HK-2 (cell line): Measurements from ENCODE around the gene NOS3.

ENCODE experiments used
- DNase-seq: peaks from one replicate; pipeline ENCODE4 v3.0.0-alpha.2; 2018; ENCODE audit not compliant: unreplicated experiment

Gene NOS3

GRCh38 chr7:150952331-150953050, 38.3 kb upstream of the NOS3 start:
- no peak for DNase-seq

DNA sequence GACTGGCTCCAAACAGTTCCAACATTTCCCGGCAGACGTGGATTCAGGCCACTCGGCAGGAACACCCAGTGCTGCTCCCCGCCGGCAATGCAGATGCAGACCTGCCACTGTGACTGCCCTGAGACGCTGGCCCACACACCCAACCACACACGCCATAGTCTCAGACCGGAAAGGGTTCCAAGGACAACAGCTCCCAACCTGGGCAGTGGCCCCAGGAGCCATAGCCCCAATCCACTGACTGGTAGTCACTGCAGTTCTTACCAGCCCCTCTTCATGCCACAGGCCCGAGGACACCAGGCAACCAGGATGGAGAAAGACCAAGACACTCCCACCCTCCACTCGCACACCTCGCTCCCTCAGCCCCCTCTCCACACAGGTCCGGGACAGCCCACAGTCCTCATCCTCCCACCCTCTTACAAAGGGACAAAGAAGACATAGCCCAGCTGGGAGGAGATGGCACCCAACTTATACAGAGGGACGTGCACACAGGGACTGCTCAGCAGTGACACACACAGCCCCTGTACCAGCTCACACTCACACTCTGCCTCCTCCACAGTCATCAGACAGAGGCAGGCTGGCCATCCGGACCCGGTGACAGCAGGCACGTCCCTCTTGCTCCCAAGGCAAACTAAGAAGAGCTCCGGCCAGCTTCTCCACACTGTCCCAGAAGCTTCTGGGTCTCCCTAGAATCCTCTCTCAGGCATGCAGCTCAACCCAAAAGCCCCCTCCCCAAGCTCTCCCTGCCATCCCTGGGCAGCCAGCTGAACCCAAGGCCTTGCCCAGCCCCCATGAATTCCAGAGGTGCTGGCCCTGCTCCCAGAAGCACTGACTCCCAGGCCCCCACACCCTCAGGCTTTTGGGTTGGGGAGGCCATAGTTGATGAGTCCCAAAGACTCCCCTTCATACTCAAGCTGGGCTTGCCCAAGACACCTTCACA, 37.5 kb upstream of the NOS3 start:
- DNase-seq = no peak

DNA sequence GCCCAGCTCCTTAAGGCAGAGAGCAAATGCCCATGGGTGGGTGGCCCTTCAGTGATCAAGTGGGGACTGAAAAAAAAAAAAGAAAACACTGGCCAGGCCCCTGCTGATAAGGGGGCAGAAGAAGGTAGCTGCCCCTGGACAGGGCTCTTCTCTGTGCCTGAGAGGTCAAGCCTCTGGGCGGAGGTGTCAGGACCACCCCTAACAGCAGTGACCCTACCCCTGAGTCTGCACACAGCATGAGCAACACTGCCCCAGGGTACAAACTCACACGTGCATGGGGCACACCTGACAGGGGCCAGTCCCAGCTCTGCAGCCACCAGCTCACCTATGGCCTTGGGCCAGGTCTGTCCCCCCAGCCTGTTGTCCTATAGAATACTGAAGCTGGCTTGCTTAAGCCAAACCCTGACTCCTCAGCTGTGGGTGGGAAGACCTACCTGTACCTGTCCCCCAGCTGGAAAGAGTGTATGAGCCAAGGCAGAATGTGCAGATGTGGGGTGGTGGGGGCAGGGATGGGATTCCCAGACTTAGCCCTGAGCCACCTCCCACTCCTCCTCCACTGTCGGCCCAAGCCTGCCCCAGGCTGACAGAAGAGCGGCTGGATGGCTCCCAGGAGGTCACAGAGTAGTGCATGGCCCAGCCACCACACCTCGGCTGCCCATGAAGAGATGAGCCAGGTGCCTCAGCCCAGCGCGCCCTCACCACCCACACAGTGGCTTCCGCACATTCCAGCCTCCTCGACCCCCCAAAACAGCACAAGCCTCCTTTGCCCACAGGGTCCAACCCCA, 36.4 kb upstream of the NOS3 start:
- no peak for DNase-seq

DNA sequence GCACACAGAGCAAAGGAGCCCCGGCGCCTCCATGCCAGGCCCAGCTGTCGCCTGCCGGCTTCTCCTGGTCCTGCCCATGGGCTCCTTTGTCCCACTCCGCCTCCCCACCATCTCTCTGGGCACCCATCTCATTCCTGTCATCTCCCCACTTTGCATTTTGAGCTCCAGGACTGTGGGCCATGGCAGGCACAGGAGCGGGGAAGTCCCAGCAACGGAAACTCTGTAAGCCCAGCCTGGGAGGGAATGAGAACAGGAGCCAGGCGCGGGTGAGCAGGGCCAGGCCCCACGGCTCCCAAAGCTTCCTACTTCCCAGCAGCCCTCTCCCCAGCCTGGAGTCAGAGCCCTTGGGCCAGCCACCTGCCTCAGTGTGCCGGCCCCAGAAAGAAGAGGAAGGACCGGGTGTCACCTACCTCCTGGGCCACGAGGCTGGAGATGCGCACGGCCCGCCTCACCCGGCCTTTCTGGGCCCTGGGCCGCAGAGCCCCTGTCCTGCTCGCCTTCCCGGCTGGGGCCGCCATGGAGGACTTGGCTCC, 35.8 kb upstream of the NOS3 start:
- DNase-seq = no peak

- no peak for DNase-seq
Measured at GRCh38 chr7:150955519-150956394, 35.1 kb upstream of the NOS3 start.

- no peak for DNase-seq
Measured at GRCh38 chr7:150956395-150957132, 34.3 kb upstream of the NOS3 start.

DNA sequence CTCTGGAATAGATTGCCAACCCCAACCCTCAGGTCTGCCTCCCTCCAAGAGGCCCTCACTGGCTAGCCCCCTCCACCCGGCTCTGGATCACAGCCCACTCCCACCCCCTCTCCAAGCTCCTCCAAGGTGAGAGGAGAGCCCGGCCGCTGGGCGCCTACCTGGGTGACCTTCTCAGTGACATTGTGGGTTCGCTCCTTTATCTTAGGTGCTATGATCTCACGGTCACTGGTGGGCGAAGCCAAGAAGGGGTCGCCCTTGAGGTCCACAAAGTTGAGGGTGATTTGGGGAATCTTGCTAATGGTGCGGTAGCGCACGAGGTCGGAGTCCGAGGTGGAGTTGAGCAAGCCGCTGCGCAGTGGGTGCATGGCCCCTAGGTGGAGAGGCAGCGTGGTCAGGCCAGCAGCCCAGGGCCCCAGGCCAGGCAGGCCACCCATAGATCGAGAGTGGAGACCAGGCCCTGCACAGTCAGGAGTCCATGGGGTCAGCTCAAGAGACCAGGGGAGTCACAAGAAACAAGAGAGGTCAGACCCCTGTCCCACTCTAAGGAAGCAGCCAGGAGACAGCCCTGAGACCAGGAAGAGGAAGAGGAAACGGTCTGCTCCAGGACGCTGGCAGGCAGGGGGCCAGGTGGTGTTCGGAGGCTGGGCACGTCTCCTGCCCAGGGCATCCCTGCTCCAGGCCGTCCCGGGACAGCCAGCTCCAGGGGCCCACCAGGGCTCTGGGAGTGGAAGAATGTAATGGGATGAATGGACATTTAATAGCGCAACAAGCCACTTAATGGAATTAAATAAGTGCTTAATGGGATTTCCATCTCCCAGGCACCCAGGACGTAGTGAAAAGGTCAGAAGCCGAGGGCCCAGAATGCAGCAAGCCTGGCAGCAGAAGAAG, 33.4 kb upstream of the NOS3 start:
- no peak for DNase-seq

DNA sequence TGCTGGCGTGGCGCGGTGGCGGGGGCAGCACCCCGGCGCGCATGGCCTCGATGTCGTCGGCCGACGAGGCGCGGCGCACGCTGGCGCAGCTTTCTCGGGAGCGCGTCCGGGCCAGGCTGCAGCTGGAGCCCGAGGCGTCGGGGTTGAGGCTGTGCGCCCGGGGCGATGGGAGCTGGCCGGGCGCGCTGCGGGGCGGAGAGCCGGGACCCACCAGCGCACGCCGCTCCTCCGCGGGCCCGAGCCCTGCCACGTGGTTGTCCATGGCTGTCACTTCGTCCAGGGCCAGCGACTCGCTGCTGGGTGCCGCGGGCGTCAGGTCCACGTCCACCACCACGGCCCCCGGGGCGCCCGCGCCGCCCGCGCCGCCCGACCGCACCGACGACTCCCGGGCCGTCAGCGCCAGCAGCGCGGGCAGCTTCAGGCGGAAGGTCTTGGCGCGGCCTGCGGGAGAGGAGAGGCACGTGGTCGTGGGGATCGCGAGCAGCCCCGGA, 32.7 kb upstream of the NOS3 start:
- no peak for DNase-seq

DNA sequence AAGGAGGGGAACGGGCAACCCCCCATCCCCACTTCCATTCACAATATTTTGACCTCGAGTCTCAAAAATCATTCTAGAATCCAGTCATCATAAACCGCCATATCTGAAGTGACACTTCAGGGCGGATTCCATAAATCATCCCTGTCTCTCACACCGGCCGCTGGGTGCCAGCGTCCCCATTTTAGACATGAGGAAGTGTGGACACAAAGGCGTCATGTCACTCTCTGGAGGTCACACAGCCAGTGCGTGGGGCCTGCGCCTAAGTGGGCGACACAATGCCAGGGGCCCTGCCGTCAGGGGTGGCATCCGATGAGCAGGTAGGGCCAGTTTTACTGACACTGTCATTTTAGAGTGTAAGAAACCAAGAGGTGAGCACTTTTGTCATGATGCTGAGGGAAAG, 32.2 kb upstream of the NOS3 start:
- no peak for DNase-seq

- no peak for DNase-seq
Measured at GRCh38 chr7:150959081-150959480, 31.7 kb upstream of the NOS3 start.

DNA sequence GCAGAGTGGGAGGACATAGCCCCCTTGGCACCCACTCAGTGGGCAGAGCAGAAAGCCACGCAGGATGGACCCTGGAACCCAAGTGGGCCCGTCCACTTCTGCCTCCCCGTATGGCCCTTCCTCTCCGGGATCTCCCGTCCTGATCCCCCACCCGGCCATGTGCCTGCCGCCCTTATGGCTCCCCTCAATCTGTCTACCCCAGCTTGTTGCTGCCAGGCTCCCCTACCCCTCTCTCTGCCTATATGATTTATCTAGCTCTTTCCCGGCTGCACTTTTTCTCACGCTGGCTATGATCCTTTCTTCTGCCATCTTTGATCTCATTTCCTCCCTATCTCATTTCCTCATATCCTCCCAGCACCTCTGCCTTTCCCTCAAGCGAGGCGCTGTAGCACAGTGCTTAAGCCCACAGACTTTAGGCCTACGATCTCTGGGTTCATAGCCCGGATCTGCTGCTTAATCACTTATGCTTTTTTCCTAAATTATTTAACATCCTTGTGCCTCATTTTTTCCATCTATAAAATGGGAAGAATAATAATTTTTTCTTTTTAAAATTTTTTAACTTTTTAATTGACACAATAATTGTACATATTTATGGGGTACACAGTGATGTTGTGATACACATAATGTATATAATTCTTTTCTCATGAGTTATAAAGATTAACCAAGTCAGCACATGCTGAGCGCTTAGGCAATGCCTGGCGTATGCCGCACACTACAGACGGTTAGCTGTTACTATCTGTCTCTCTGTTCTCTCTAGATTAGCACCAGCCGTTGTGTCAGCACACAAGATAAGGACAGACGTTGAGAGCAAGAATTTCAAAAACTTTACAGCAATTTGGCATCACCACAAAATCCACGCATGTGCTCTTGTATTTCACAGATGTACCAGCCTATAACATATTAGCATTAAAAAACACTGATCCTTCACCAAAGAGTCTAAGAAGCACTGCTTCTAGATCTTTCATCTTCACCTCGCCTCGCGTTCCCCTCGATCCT, 30.8 kb upstream of the NOS3 start:
- no peak for DNase-seq

GRCh38 chr7:150961510-150962289, 29.1 kb upstream of the NOS3 start:
- no peak for DNase-seq

GRCh38 chr7:150962290-150962552, 28.6 kb upstream of the NOS3 start:
- no peak for DNase-seq

GRCh38 chr7:150962553-150963399, 28.0 kb upstream of the NOS3 start:
- peak; percentile 41 for DNase-seq

DNA sequence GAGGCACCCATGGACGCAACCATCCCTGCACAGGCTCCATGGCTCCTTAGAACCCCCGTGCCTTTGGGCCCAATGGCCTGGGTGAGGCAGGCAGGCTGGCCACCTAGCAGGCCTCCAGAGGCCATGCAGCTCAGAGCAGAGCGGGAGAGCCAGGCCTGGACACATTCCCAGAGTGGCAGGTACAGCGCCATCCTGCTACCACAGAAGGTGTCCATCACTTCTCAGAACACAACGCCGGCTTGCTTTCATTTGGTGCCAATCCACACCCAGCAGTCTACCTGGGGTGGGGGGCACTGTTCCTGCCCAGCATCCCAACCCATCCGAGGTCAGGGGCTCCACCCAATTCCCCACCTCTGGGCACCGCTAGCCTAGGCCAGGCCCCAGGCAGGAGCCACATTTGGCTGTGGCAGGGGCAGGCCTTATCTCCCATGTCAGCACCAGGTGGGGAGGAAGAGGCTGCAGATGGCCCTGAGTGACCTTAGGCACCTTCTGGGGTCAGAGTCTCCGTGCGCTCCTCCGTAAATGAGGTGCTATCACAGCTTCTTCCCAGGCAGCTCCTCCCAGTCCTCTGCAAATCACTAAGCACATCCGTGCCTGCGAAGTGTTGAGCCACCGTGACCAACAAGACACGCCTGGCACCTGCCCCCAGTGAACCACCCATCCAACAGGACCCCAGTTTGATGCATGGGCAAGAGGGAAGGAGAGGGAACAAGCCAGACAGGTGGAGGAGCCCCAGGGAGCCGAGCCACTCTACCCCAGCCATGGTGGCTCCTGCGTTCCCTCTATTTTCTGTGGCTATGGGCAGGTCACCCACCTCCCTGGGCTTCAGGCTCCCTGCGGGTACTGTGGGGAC, 26.9 kb upstream of the NOS3 start:
- DNase-seq = no peak
